Vagina (tissue), 2 donors: Measurements from ENCODE around the gene PSMA4. TPM values are rescaled to one million over a fixed set of nuclear protein-coding genes. Genes with fewer than 3 reads are reported as not detected.
A peak's percentile ranks its signal among the peaks of the same experiment; 100 is the strongest.

Experiments
- DNase-seq, 2 donors: peaks; one replicate each; pipeline ENCODE4 v3.0.0-alpha.2; 2017; ENCODE audit errors: extremely low spot score in 2 of 2
- H3K27ac ChIP-seq: fragments of 200-600 bp; sonication (generic); one replicate; pipeline ENCODE4 v1.5.1; 2019
- H3K27me3 ChIP-seq: fragments of 200-600 bp; sonication (generic); one replicate; pipeline ENCODE4 v1.5.1; 2019
- H3K36me3 ChIP-seq, 2 donors: fragments of 200-600 bp; sonication (generic); one replicate each; pipeline ENCODE4 v1.5.1; 2017 to 2019
- H3K4me1 ChIP-seq: fragments of 200-600 bp; sonication (generic); one replicate; pipeline ENCODE4 v1.5.1; 2019
- H3K4me3 ChIP-seq, 2 donors: fragments of 200-600 bp; sonication (generic); 1 replicate in 1 of 2; 2 replicates in 1 of 2; pipeline ENCODE4 v1.5.1; 2016 to 2019
- H3K9me3 ChIP-seq: fragments of 200-600 bp; sonication (generic); one replicate; pipeline ENCODE4 v1.5.1; 2019
- POLR2A ChIP-seq, 2 donors: fragments of 450-650 bp; IDR thresholded peaks; one replicate each; pipeline ENCODE4 v1.6.1; 2017; ENCODE audit warnings: antibody characterized with exemption in 2 of 2, mild to moderate bottlenecking in 2 of 2, moderate library complexity in 2 of 2
- POLR2AphosphoS5 ChIP-seq, 2 donors: sonication (generic); formaldehyde crosslinking; IDR thresholded peaks; one replicate each; pipeline ENCODE4 v1.9.0; 2017; ENCODE audit warnings: antibody characterized with exemption in 2 of 2, mild to moderate bottlenecking in 2 of 2, low read depth in 1 of 2; ENCODE audit not compliant: insufficient read depth in 1 of 2
- intact Hi-C: fragments of 100-400 bp; cut with DNase I; formaldehyde crosslinking; loops from one replicate; pipeline ENCODE4 v1.15.1; 2023
- total RNA-seq: library from RNA; depleted of rRNA; stranded (reverse); fragments of >200 nt; gene quantifications from one replicate; pipeline ENCODE4 v1.2.3, GENCODE V29; 2016
- TF ChIP-seq, protein P1 (sequence below), 3 experiments: fragments of 450-650 bp in 2 of 3; fragments of 200-600 bp in 1 of 3; sonication (generic) in 1 of 3; IDR thresholded peaks; one replicate each; pipeline ENCODE4 v1.5.1; 2017 to 2019; ENCODE audit warnings: antibody characterized with exemption in 3 of 3, mild to moderate bottlenecking in 2 of 3, moderate library complexity in 2 of 3

The PSMA4 gene
- total RNA-seq, 1 donor from 2014 or later, result 107 TPM

DNA sequence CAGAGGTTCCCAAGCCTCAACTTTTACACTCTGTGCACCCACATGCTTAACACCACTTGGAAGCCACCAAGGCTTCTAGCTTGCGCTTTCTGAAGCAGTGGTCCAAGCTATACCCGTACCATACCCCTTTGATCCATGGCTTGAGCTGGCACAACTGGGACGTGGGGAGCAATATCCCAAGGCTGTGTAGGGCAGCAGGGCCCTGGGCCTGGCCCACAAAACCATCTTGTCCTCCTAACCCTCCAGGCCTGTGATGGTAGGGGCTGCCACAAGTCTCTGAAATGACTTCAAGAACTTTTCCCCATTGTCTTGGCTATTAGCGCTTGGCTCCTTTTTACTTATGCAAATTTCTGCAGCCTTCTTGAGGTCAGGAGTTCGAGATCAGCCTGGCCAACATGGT, 16.0 kb upstream of the PSMA4 start:
- H3K27ac ChIP-seq, result no peak overlapping the region
- no peak for DNase-seq
- TF ChIP-seq POLR2A (IDR thresholded peaks at IDR 0.05) (no peak), POLR2AphosphoS5 (IDR thresholded peaks at IDR 0.05; ENCODE audit: insufficient read depth in 1 of 2, low read depth in 1 of 2) (no peak)
- TF ChIP-seq, protein P1, sequence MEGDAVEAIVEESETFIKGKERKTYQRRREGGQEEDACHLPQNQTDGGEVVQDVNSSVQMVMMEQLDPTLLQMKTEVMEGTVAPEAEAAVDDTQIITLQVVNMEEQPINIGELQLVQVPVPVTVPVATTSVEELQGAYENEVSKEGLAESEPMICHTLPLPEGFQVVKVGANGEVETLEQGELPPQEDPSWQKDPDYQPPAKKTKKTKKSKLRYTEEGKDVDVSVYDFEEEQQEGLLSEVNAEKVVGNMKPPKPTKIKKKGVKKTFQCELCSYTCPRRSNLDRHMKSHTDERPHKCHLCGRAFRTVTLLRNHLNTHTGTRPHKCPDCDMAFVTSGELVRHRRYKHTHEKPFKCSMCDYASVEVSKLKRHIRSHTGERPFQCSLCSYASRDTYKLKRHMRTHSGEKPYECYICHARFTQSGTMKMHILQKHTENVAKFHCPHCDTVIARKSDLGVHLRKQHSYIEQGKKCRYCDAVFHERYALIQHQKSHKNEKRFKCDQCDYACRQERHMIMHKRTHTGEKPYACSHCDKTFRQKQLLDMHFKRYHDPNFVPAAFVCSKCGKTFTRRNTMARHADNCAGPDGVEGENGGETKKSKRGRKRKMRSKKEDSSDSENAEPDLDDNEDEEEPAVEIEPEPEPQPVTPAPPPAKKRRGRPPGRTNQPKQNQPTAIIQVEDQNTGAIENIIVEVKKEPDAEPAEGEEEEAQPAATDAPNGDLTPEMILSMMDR (IDR thresholded peaks at IDR 0.05), result no peak
- H3K27me3 ChIP-seq, result no peaks in the 10 kb centered on the region
- H3K9me3 ChIP-seq, result no peaks in the 10 kb centered on the region
- no peaks in the 10 kb centered on the region for H3K36me3 ChIP-seq
- H3K4me1 ChIP-seq, result no peaks in the 10 kb centered on the region
- intact Hi-C loops, result no loop called here
- no peak overlapping the region for H3K4me3 ChIP-seq

DNA sequence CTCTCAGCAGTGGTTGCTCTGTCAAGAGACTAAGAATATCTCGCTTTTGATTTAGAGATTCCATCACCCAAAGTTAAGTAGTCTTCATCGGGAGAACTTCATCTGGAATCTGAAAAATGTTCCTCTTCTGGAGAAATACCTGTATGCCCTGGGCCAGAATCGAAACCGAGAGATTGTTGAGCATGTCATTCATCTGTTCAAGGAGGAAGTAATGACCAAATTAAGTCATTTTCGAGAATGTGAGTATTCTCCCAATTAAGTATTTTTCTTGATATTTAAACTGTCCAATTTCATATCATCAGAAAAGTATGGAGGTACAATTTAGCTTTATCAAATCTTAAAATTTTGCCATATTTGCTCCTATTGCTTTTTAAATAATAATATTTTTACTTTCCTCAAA, 12.9 kb upstream of the PSMA4 start:
- Histone ChIP-seq H3K4me3 (no peak overlapping the region), H3K27ac (no peak overlapping the region), H3K27me3 (no peaks in the 10 kb centered on the region), H3K4me1 (no peaks in the 10 kb centered on the region), H3K9me3 (no peaks in the 10 kb centered on the region), H3K36me3 (no peaks in the 10 kb centered on the region)
- intact Hi-C loops, result no loop called here
- DNase-seq, result no peak
- TF ChIP-seq, protein P1 (IDR thresholded peaks at IDR 0.05), result no peak
- TF ChIP-seq POLR2AphosphoS5 (IDR thresholded peaks at IDR 0.05; ENCODE audit: insufficient read depth in 1 of 2, low read depth in 1 of 2), result no peak
- TF ChIP-seq POLR2A (IDR thresholded peaks at IDR 0.05), result no peak

DNA sequence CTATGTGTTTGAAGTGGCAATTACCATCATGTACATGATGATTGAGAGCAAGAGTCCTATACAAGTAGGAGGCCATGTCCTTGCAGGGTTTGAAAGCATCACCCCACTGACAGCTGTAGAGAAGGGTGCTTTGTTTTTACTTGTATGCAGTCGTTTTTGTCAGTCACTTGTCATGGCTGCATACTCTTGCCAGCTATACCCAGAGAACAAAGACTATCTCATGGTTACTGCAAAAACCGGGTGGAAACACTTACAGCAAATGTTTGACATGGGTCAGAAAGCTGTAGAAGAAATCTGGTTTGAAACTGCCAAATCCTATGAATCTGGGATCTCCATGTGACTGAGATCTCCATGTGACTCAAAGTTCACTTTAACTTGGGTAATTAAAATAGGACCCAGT, 6.9 kb upstream of the PSMA4 start:
- no peak for DNase-seq
- Histone ChIP-seq H3K4me1 (no peaks in the 10 kb centered on the region), H3K4me3 (no peak overlapping the region), H3K36me3 (no peaks in the 10 kb centered on the region), H3K27ac (no peak overlapping the region), H3K9me3 (no peaks in the 10 kb centered on the region), H3K27me3 (no peaks in the 10 kb centered on the region)
- intact Hi-C loops, result no loop called here
- TF ChIP-seq POLR2A (IDR thresholded peaks at IDR 0.05) (no peak), POLR2AphosphoS5 (IDR thresholded peaks at IDR 0.05; ENCODE audit: insufficient read depth in 1 of 2, low read depth in 1 of 2) (no peak)
- TF ChIP-seq, protein P1 (IDR thresholded peaks at IDR 0.05), result no peak

DNA sequence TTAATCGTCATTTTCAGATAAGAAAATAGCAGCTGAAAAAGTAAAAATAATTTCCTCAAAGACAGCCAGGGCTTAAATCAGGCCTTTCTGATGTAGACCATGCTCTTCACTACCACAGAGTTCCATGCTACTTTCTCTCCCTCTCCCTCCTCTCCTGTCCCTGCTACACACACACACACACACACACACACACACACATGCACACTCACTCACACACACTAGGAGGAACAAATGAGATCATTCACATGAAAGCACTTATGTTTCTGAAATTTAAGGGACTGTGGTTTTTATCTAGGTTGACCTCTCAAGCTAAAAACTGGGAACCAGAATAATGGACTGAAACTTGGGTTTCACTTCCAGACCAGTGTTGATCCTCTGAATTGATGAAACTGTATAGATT, 4.1 kb upstream of the PSMA4 start:
- Histone ChIP-seq H3K9me3 (no peaks in the 10 kb centered on the region), H3K36me3 (no peaks in the 10 kb centered on the region), H3K27ac (no peak overlapping the region), H3K4me3 (no peak overlapping the region), H3K27me3 (no peaks in the 10 kb centered on the region), H3K4me1 (peaks cover 7% of the 10 kb centered on the region)
- no peak for TF ChIP-seq POLR2A (IDR thresholded peaks at IDR 0.05)
- TF ChIP-seq POLR2AphosphoS5 (IDR thresholded peaks at IDR 0.05; ENCODE audit: insufficient read depth in 1 of 2, low read depth in 1 of 2), result no peak
- TF ChIP-seq, protein P1 (IDR thresholded peaks at IDR 0.05), result no peak
- intact Hi-C loops, result no loop called here
- DNase-seq, result no peak

DNA sequence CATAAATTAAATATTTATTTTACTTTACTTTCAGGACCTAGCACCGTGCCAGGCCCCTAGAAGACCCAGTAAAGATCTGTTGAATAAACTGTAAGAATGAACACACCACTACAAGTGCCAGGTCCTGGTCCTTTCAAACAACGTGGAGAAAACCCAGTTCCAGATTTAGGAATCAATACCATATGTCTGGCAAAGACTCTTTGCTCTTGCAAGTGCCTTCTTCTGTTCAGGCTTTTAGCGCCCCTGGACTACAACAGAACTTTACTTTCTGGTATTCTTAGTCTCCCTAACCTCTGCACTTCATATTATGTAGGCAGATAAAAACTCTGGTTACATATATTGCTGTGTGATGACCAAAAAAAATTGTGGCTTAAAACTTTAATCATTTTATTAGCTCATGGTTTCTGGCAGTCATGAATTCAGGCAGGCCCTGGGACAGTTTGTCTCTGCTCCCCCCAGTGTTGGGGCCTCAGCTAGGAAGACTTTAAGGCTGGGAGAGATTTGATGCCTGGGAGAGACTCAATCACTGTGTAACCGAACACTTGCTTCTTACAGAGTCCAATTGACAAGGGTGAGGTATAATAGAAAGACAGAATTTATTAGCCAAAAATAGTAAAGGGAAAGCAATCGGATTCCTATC, 2.9 kb upstream of the PSMA4 start:
- no peak for DNase-seq
- intact Hi-C loops, result no loop called here
- peaks cover 20% of the 10 kb centered on the region for H3K4me1 ChIP-seq
- peak overlapping the region; percentile 21 for H3K27ac ChIP-seq
- TF ChIP-seq POLR2A (IDR thresholded peaks at IDR 0.05), result no peak
- TF ChIP-seq, protein P1 (IDR thresholded peaks at IDR 0.05), result no peak
- no peak for TF ChIP-seq POLR2AphosphoS5 (IDR thresholded peaks at IDR 0.05; ENCODE audit: insufficient read depth in 1 of 2, low read depth in 1 of 2)
- H3K9me3 ChIP-seq, result no peaks in the 10 kb centered on the region
- H3K27me3 ChIP-seq, result no peaks in the 10 kb centered on the region
- no peak overlapping the region for H3K4me3 ChIP-seq
- H3K36me3 ChIP-seq, result no peaks in the 10 kb centered on the region
